ENCODE measurements around the gene MAP4K1.

MAP4K1 gene

GRCh38 chr19:38665219-38665931 is 47.6 kb upstream of the MAP4K1 start:
- no peaks in the 10 kb centered on the region for H3K9me3 ChIP-seq (ENCODE audit: insufficient read depth, low read depth, low read length)
- H3K79me1 ChIP-seq (ENCODE audit: low read length) = peaks cover 65% of the 10 kb centered on the region
- H2BK12ac ChIP-seq (ENCODE audit: low read length) = peak overlapping the region; percentile 60
- no peak overlapping the region for H3K4me3 ChIP-seq (ENCODE audit: low read depth, low read length)
- H3K18ac ChIP-seq (ENCODE audit: low read length) = peak overlapping the region; percentile 68
- peak overlapping the region; percentile 24 for H4K8ac ChIP-seq (ENCODE audit: low read depth, low read length)
- WGBS (ENCODE audit: extremely low coverage, insufficient coverage, insufficient read length) = no CpG with 5 or more reads among the region's 13 CpGs
- no peak for DNase-seq
- peak overlapping the region; percentile 97 for H3K27ac ChIP-seq (ENCODE audit: low read depth, low read length)
- H3K4me2 ChIP-seq (ENCODE audit: low read length) = peak overlapping the region; percentile 39
- H3K23ac ChIP-seq (ENCODE audit: low read length) = no peak overlapping the region
- peak overlapping the region; percentile 45 for H3K14ac ChIP-seq (ENCODE audit: low read length)
- peak overlapping the region; percentile 27 for H2BK120ac ChIP-seq (ENCODE audit: insufficient read depth, low read length, poor library complexity)
- H2AFZ ChIP-seq (ENCODE audit: insufficient read depth, low read length, poor library complexity) = peak overlapping the region; percentile 13
- peak overlapping the region; percentile 51 for H3K4ac ChIP-seq (ENCODE audit: low read depth, low read length)
- peaks cover 58% of the 10 kb centered on the region for H3K79me2 ChIP-seq (ENCODE audit: control insufficient read depth, insufficient read depth, low read length, poor library complexity)
- H3K9ac ChIP-seq (ENCODE audit: low read length) = peak overlapping the region; percentile 39
- no peak overlapping the region for H4K12ac ChIP-seq (ENCODE audit: low read depth, low read length)
- peaks cover 76 to 84% of the 10 kb centered on the region in 2 experiments for H3K4me1 ChIP-seq (ENCODE audit: control insufficient read depth in 1 of 2, insufficient read depth in 2 of 2, low read length in 2 of 2)
- H2BK5ac ChIP-seq (ENCODE audit: low read depth, low read length, poor library complexity) = peak overlapping the region; percentile 62
- no peaks in the 10 kb centered on the region for H3K27me3 ChIP-seq (ENCODE audit: insufficient read depth, low read length)
- H4K91ac ChIP-seq (ENCODE audit: low read depth, low read length) = peak overlapping the region; percentile 64
- peak overlapping the region; percentile 30 for H2AK5ac ChIP-seq (ENCODE audit: low read length)
- H3K36me3 ChIP-seq (ENCODE audit: control insufficient read depth in 1 of 2, insufficient read depth in 2 of 2, low read length in 2 of 2) = peaks cover 21 to 32% of the 10 kb centered on the region in 2 experiments

- H3K9ac ChIP-seq (ENCODE audit: low read length) = peak overlapping the region; percentile 31
- no peaks in the 10 kb centered on the region for H3K9me3 ChIP-seq (ENCODE audit: insufficient read depth, low read depth, low read length)
- no CpG with 5 or more reads among the region's 7 CpGs for WGBS (ENCODE audit: extremely low coverage, insufficient coverage, insufficient read length)
- peaks cover 61% of the 10 kb centered on the region for H3K79me1 ChIP-seq (ENCODE audit: low read length)
- peak overlapping the region; percentile 97 for H3K27ac ChIP-seq (ENCODE audit: low read depth, low read length)
- H4K91ac ChIP-seq (ENCODE audit: low read depth, low read length) = peak overlapping the region; percentile 64
- no peak for DNase-seq
- no peak overlapping the region for H3K4me2 ChIP-seq (ENCODE audit: low read length)
- no peak overlapping the region for H3K4me3 ChIP-seq (ENCODE audit: low read depth, low read length)
- peaks cover 74 to 82% of the 10 kb centered on the region in 2 experiments for H3K4me1 ChIP-seq (ENCODE audit: control insufficient read depth in 1 of 2, insufficient read depth in 2 of 2, low read length in 2 of 2)
- H3K27me3 ChIP-seq (ENCODE audit: insufficient read depth, low read length) = no peaks in the 10 kb centered on the region
- H2AK5ac ChIP-seq (ENCODE audit: low read length) = peak overlapping the region; percentile 30
- peaks cover 15 to 28% of the 10 kb centered on the region in 2 experiments for H3K36me3 ChIP-seq (ENCODE audit: control insufficient read depth in 1 of 2, insufficient read depth in 2 of 2, low read length in 2 of 2)
- peak overlapping the region; percentile 27 for H2BK120ac ChIP-seq (ENCODE audit: insufficient read depth, low read length, poor library complexity)
- H3K18ac ChIP-seq (ENCODE audit: low read length) = peak overlapping the region; percentile 68
- peak overlapping the region; percentile 10 for H2BK5ac ChIP-seq (ENCODE audit: low read depth, low read length, poor library complexity)
- H2BK12ac ChIP-seq (ENCODE audit: low read length) = peak overlapping the region; percentile 60
- peak overlapping the region; percentile 51 for H3K4ac ChIP-seq (ENCODE audit: low read depth, low read length)
- peaks cover 53% of the 10 kb centered on the region for H3K79me2 ChIP-seq (ENCODE audit: control insufficient read depth, insufficient read depth, low read length, poor library complexity)
- H2AFZ ChIP-seq (ENCODE audit: insufficient read depth, low read length, poor library complexity) = peak overlapping the region; percentile 13
- H4K12ac ChIP-seq (ENCODE audit: low read depth, low read length) = no peak overlapping the region
- no peak overlapping the region for H3K23ac ChIP-seq (ENCODE audit: low read length)
- peak overlapping the region; percentile 19 for H3K14ac ChIP-seq (ENCODE audit: low read length)
- peak overlapping the region; percentile 24 for H4K8ac ChIP-seq (ENCODE audit: low read depth, low read length)
These were observed 46.9 kb upstream of the MAP4K1 start for GRCh38 chr19:38664503-38665211.

GRCh38 chr19:38663957-38664502 is 46.3 kb upstream of the MAP4K1 start:
- H3K79me2 ChIP-seq (ENCODE audit: control insufficient read depth, insufficient read depth, low read length, poor library complexity) = peaks cover 50% of the 10 kb centered on the region
- H3K4me3 ChIP-seq (ENCODE audit: low read depth, low read length) = no peak overlapping the region
- peak overlapping the region; percentile 97 for H3K27ac ChIP-seq (ENCODE audit: low read depth, low read length)
- no peak overlapping the region for H2BK5ac ChIP-seq (ENCODE audit: low read depth, low read length, poor library complexity)
- no peak overlapping the region for H2BK12ac ChIP-seq (ENCODE audit: low read length)
- H3K9ac ChIP-seq (ENCODE audit: low read length) = peak overlapping the region; percentile 31
- H4K8ac ChIP-seq (ENCODE audit: low read depth, low read length) = peak overlapping the region; percentile 0
- no peak overlapping the region for H4K12ac ChIP-seq (ENCODE audit: low read depth, low read length)
- H2AFZ ChIP-seq (ENCODE audit: insufficient read depth, low read length, poor library complexity) = no peak overlapping the region
- H2BK120ac ChIP-seq (ENCODE audit: insufficient read depth, low read length, poor library complexity) = no peak overlapping the region
- H3K14ac ChIP-seq (ENCODE audit: low read length) = peak overlapping the region; percentile 1
- peaks cover 59% of the 10 kb centered on the region for H3K79me1 ChIP-seq (ENCODE audit: low read length)
- no peak overlapping the region for H2AK5ac ChIP-seq (ENCODE audit: low read length)
- peaks cover 15 to 22% of the 10 kb centered on the region in 2 experiments for H3K36me3 ChIP-seq (ENCODE audit: control insufficient read depth in 1 of 2, insufficient read depth in 2 of 2, low read length in 2 of 2)
- no peak overlapping the region for H3K4me2 ChIP-seq (ENCODE audit: low read length)
- H3K23ac ChIP-seq (ENCODE audit: low read length) = no peak overlapping the region
- no peaks in the 10 kb centered on the region for H3K9me3 ChIP-seq (ENCODE audit: insufficient read depth, low read depth, low read length)
- H3K4ac ChIP-seq (ENCODE audit: low read depth, low read length) = peak overlapping the region; percentile 44
- no peak overlapping the region for H3K18ac ChIP-seq (ENCODE audit: low read length)
- no peaks in the 10 kb centered on the region for H3K27me3 ChIP-seq (ENCODE audit: insufficient read depth, low read length)
- no peak for DNase-seq
- no CpG with 5 or more reads among the region's 19 CpGs for WGBS (ENCODE audit: extremely low coverage, insufficient coverage, insufficient read length)
- H4K91ac ChIP-seq (ENCODE audit: low read depth, low read length) = peak overlapping the region; percentile 4
- H3K4me1 ChIP-seq (ENCODE audit: control insufficient read depth in 1 of 2, insufficient read depth in 2 of 2, low read length in 2 of 2) = peaks cover 70 to 82% of the 10 kb centered on the region in 2 experiments

GRCh38 chr19:38663156-38663651 is 45.5 kb upstream of the MAP4K1 start:
- no peak overlapping the region for H2BK5ac ChIP-seq (ENCODE audit: low read depth, low read length, poor library complexity)
- no peak overlapping the region for H2AK5ac ChIP-seq (ENCODE audit: low read length)
- no peaks in the 10 kb centered on the region for H3K27me3 ChIP-seq (ENCODE audit: insufficient read depth, low read length)
- peaks cover 13 to 18% of the 10 kb centered on the region in 2 experiments for H3K36me3 ChIP-seq (ENCODE audit: control insufficient read depth in 1 of 2, insufficient read depth in 2 of 2, low read length in 2 of 2)
- H2BK12ac ChIP-seq (ENCODE audit: low read length) = peak overlapping the region; percentile 2
- H4K91ac ChIP-seq (ENCODE audit: low read depth, low read length) = peak overlapping the region; percentile 30
- no peak for DNase-seq
- WGBS (ENCODE audit: extremely low coverage, insufficient coverage, insufficient read length) = no CpG with 5 or more reads among the region's 22 CpGs
- H3K4ac ChIP-seq (ENCODE audit: low read depth, low read length) = peak overlapping the region; percentile 44
- no peaks in the 10 kb centered on the region for H3K9me3 ChIP-seq (ENCODE audit: insufficient read depth, low read depth, low read length)
- H3K4me1 ChIP-seq (ENCODE audit: control insufficient read depth in 1 of 2, insufficient read depth in 2 of 2, low read length in 2 of 2) = peaks cover 67 to 78% of the 10 kb centered on the region in 2 experiments
- H3K4me3 ChIP-seq (ENCODE audit: low read depth, low read length) = no peak overlapping the region
- no peak overlapping the region for H3K23ac ChIP-seq (ENCODE audit: low read length)
- H3K4me2 ChIP-seq (ENCODE audit: low read length) = no peak overlapping the region
- H3K18ac ChIP-seq (ENCODE audit: low read length) = no peak overlapping the region
- H3K79me1 ChIP-seq (ENCODE audit: low read length) = peaks cover 61% of the 10 kb centered on the region
- no peak overlapping the region for H4K12ac ChIP-seq (ENCODE audit: low read depth, low read length)
- H2AFZ ChIP-seq (ENCODE audit: insufficient read depth, low read length, poor library complexity) = no peak overlapping the region
- peak overlapping the region; percentile 49 for H3K27ac ChIP-seq (ENCODE audit: low read depth, low read length)
- no peak overlapping the region for H4K8ac ChIP-seq (ENCODE audit: low read depth, low read length)
- H3K14ac ChIP-seq (ENCODE audit: low read length) = peak overlapping the region; percentile 14
- H2BK120ac ChIP-seq (ENCODE audit: insufficient read depth, low read length, poor library complexity) = no peak overlapping the region
- H3K9ac ChIP-seq (ENCODE audit: low read length) = peak overlapping the region; percentile 18
- peaks cover 48% of the 10 kb centered on the region for H3K79me2 ChIP-seq (ENCODE audit: control insufficient read depth, insufficient read depth, low read length, poor library complexity)

All from trophoblast cell (in vitro differentiated cells and primary cell).